A549 (cell line): ENCODE measurements around the gene ZNF511.

Experiments used
- CTCF ChIP-seq: fragments of >200 bp; sonication (Bioruptor Twin); formaldehyde crosslinking; IDR thresholded peaks from 3 replicates; pipeline ENCODE4 v1.5.1; 2016
- EP300 ChIP-seq, 2 experiments: fragments of >200 bp; sonication (Bioruptor Twin); formaldehyde crosslinking; IDR thresholded peaks; 2 replicates in 1 of 2; 3 replicates in 1 of 2; pipeline ENCODE4 v1.6.1; 2016 to 2017
- FOSL2 ChIP-seq, 2 experiments: fragments of 450-650 bp in 1 of 2; fragments of >200 bp in 1 of 2; sonication (Bioruptor Twin) in 1 of 2; formaldehyde crosslinking; IDR thresholded peaks; 2 replicates each; pipeline versions ENCODE4 v1.5.0 to v1.6.1; 2016 to 2020; ENCODE audit warnings: mild to moderate bottlenecking in 1 of 2, moderate library complexity in 1 of 2
- POLR2A ChIP-seq: IDR thresholded peaks from 2 replicates; pipeline ENCODE4 v1.6.1; 2012; ENCODE audit warnings: mild to moderate bottlenecking, low read length
- RAD21 ChIP-seq, 2 experiments: fragments of >200 bp in 1 of 2; sonication (Bioruptor Twin) in 1 of 2; formaldehyde crosslinking in 1 of 2; IDR thresholded peaks in 1 of 2; conservative IDR thresholded peaks in 1 of 2; 2 replicates in 1 of 2; 3 replicates in 1 of 2; pipeline ENCODE4 v1.6.1; 2012 to 2018; ENCODE audit warnings: inconsistent platforms in 1 of 2
- REST ChIP-seq: fragments of 200-600 bp; sonication (generic); IDR thresholded peaks from 2 replicates; pipeline ENCODE4 v1.6.1; 2016; ENCODE audit warnings: antibody characterized with exemption, mild to moderate bottlenecking, moderate library complexity

- TF ChIP-seq CTCF (no peak), POLR2A (no peak), EP300 (IDR thresholded peaks at IDR 0.05) (no peak), REST (no peak), FOSL2 (IDR thresholded peaks at IDR 0.05) (no peak), FOSL2 (CRISPR knock-in tag; IDR thresholded peaks at IDR 0.05) (no peak), RAD21 (conservative IDR thresholded peaks at IDR 0.05 in 1 of 2, IDR thresholded peaks at IDR 0.05 in 1 of 2) (no peak)
Observed at GRCh38 chr10:133355991-133356390, 47.3 kb downstream of the ZNF511 start.
